NCI-H128 (cell line): ENCODE data around the gene HBG1.
"Not testable (repeated sequence)": the region's sequence is repeated elsewhere in the genome, so short reads cannot be mapped to it uniquely, and the experiment has no call there.

Experiments
- DNase-seq: peaks from one replicate; lab custom pipeline; 2025; ENCODE audit not compliant: unreplicated experiment; lab: John Stamatoyannopoulos, UW

HBG1 gene

GRCh38 chr11:5277807-5278382, 28.2 kb upstream of the HBG1 start:
- no peak for DNase-seq

GRCh38 chr11:5276697-5277096, 27.0 kb upstream of the HBG1 start:
- no peak for DNase-seq

GRCh38 chr11:5275369-5276110, 25.9 kb upstream of the HBG1 start:
- no peak for DNase-seq

GRCh38 chr11:5274395-5274794, 24.7 kb upstream of the HBG1 start:
- no peak for DNase-seq

- DNase-seq, result no peak
These were observed 22.8 kb upstream of the HBG1 start for GRCh38 chr11:5272395-5273017.

GRCh38 chr11:5269715-5270147, 20.1 kb upstream of the HBG1 start, which contains the start of gene HBE1:
HBE1 (minus strand) TSS chr11:5269945; CDS start chr11:5269890, 55 bp downstream.
- no peak for DNase-seq

GRCh38 chr11:5267033-5267563, 17.4 kb upstream of the HBG1 start:
- DNase-seq, result no peak

GRCh38 chr11:5266609-5267008, 17.0 kb upstream of the HBG1 start:
- DNase-seq, result no peak

- DNase-seq, result no peak
These were observed 16.2 kb upstream of the HBG1 start for GRCh38 chr11:5265832-5266231.

- no peak for DNase-seq
These were observed 9.0 kb upstream of the HBG1 start for GRCh38 chr11:5258543-5259262.

GRCh38 chr11:5257296-5257695, 7.6 kb upstream of the HBG1 start:
- no peak for DNase-seq

GRCh38 chr11:5254646-5255413, 5.2 kb upstream of the HBG1 start, which contains the start of gene HBG2:
HBG2 (minus strand) TSS chr11:5254781; CDS start chr11:5254728, 53 bp downstream.
- DNase-seq, result not testable (repeated sequence)

- DNase-seq, result not testable (repeated sequence)
These were observed 4.4 kb upstream of the HBG1 start for GRCh38 chr11:5254023-5254422.

- not testable (repeated sequence) for DNase-seq
These were observed 3.8 kb upstream of the HBG1 start for GRCh38 chr11:5253440-5253839.

GRCh38 chr11:5252919-5253265, 3.2 kb upstream of the HBG1 start:
- DNase-seq, result no peak

- DNase-seq, result no peak
These were observed 2.7 kb upstream of the HBG1 start for GRCh38 chr11:5252192-5252918.

GRCh38 chr11:5251746-5252145, 2.1 kb upstream of the HBG1 start:
- DNase-seq, result no peak

- DNase-seq, result no peak
These were observed 1.0 kb upstream of the HBG1 start for GRCh38 chr11:5250543-5251204.

GRCh38 chr11:5248498-5248897, 1.2 kb downstream of the HBG1 start:
- DNase-seq, result not testable (repeated sequence)
